ENCODE data around the gene ABHD14A. TPM values are rescaled to one million over a fixed set of nuclear protein-coding genes. Genes with fewer than 3 reads are reported as not detected.

The ABHD14A gene
- total RNA-seq, 1 experiment from 2014 or later = 3.8 TPM

GRCh38 chr3:52019352-52020080, 44.7 kb downstream of the ABHD14A start:
- H3K36me3 Mint-ChIP-seq = no peaks in the 10 kb centered on the region
- no peak overlapping the region for H3K27ac Mint-ChIP-seq
- no peaks in the 10 kb centered on the region for H3K27me3 Mint-ChIP-seq (ENCODE audit: low read depth)
- ChIA-PET CTCF (interaction anchor here (9.8 to 13.0 kb wide), 2 partner anchors 16 to 36 kb away, joined by 124 to 138 read pairs; partner anchors contain the start of gene DUSP7), POLR2A (no interaction called here)
- ATAC-seq (no peak), DNase-seq (ENCODE audit: low spot score) (no peak)
- H3K4me3 Mint-ChIP-seq = no peak overlapping the region
- no peak for TF ChIP-seq ERG (CRISPR knock-in tag; IDR thresholded peaks at IDR 0.05)
- no peak for TF ChIP-seq ZNF219 (CRISPR knock-in tag; IDR thresholded peaks at IDR 0.05; ENCODE audit: borderline replicate concordance)
- no peak for TF ChIP-seq ZNF232 (CRISPR knock-in tag; IDR thresholded peaks at IDR 0.05)
- TF ChIP-seq JAZF1 (CRISPR knock-in tag; IDR thresholded peaks at IDR 0.05) = no peak
- no peak for TF ChIP-seq IRF2 (CRISPR knock-in tag; IDR thresholded peaks at IDR 0.05; ENCODE audit: borderline replicate concordance, low read depth)
- no peak for TF ChIP-seq NR1H2 (CRISPR knock-in tag; IDR thresholded peaks at IDR 0.05)
- no peak for TF ChIP-seq EMX1 (CRISPR knock-in tag; IDR thresholded peaks at IDR 0.05)
- TF ChIP-seq TEAD1 (CRISPR knock-in tag; IDR thresholded peaks at IDR 0.05) = no peak
- TF ChIP-seq ZNF121 (CRISPR knock-in tag; IDR thresholded peaks at IDR 0.05) = no peak
- no peak for TF ChIP-seq MLX (CRISPR knock-in tag; IDR thresholded peaks at IDR 0.05)
- TF ChIP-seq HMGXB4 (CRISPR knock-in tag; IDR thresholded peaks at IDR 0.05) = no peak
- TF ChIP-seq USF1 (CRISPR knock-in tag; IDR thresholded peaks at IDR 0.05) = no peak
- TF ChIP-seq STAT6 (CRISPR knock-in tag; conservative IDR thresholded peaks at IDR 0.05; ENCODE audit: low read depth) = no peak
- TF ChIP-seq ZMAT4 (CRISPR knock-in tag; IDR thresholded peaks at IDR 0.05) = no peak
- TF ChIP-seq RELA (CRISPR knock-in tag; IDR thresholded peaks at IDR 0.05; ENCODE audit: borderline replicate concordance) = no peak
- no peak for TF ChIP-seq CTCF (IDR thresholded peaks at IDR 0.05)
- TF ChIP-seq ZBTB43 (CRISPR knock-in tag; IDR thresholded peaks at IDR 0.05) = no peak
- no peak for TF ChIP-seq GABPB1 (CRISPR knock-in tag; IDR thresholded peaks at IDR 0.05)
- no peak for TF ChIP-seq USF2 (CRISPR knock-in tag; IDR thresholded peaks at IDR 0.05)
- TF ChIP-seq HMGA2 (CRISPR knock-in tag; IDR thresholded peaks at IDR 0.05) = no peak
- H3K9me3 Mint-ChIP-seq = no peaks in the 10 kb centered on the region
- peaks cover 12% of the 10 kb centered on the region for H3K4me1 Mint-ChIP-seq
